SK-N-SH (cell line): ENCODE measurements around the gene VWF.

Source experiments
- CTCF ChIP-seq: fragments of 200-600 bp; sonication (generic); IDR thresholded peaks from 2 replicates; pipeline ENCODE4 v1.6.1; 2017; ENCODE audit warnings: antibody characterized with exemption, mild to moderate bottlenecking, moderate library complexity
- MAX ChIP-seq: IDR thresholded peaks from 2 replicates; pipeline ENCODE4 v1.4.0; 2012; ENCODE audit warnings: low read depth
- SMC3 ChIP-seq: IDR thresholded peaks from 2 replicates; pipeline ENCODE4 v1.6.1; 2012; ENCODE audit warnings: low read depth, low read length, improper control_type of control experiment
- YY1 ChIP-seq: IDR thresholded peaks from 2 replicates; pipeline ENCODE4 v1.4.0; 2012; ENCODE audit warnings: low read depth, mild to moderate bottlenecking

- TF ChIP-seq CTCF (no peak), SMC3 (no peak), YY1 (no peak), MAX (no peak)
These were observed 163.7 kb downstream of the VWF start for GRCh38 chr12:5960783-5961182.
